ENCODE data around the gene CNDP2. TPM values are rescaled to one million over a fixed set of nuclear protein-coding genes. Genes with fewer than 3 reads are reported as not detected.

Gene CNDP2
- total and polyA plus RNA-seq, 2 of the 13 experiments (the other 11 are each of a cell fraction or from before 2014, with no cell fraction given) = 64.7 to 80.8 TPM

DNA sequence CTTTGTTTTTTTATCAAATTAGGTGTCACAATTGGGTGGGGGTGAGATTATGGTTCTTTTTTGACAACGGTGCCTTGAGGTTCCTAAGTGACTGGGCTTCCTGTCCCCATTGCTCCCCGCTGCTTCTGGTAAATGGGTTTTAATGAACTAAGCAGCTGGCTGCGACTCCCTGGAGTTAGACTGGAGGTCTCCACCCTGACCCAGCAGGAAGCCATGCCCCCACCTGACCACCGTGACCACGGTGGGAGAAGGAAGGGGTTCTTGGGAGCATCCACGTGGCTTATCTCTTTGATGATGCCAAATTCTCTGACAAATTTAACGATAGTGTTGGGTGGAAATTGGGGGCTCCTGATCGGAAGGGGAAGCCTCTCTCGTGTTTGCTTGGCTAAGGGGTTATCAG, 12.2 kb downstream of the CNDP2 start:
- ATAC-seq = no peak
- Histone ChIP-seq H3K4me2 (ENCODE audit: low read depth, low read length) (no peak overlapping the region), H3K9me3 (ENCODE audit: low read length) (no peaks in the 10 kb centered on the region), H3K27ac (ENCODE audit: extremely low read length, insufficient read depth, low read length) (no peak overlapping the region), H2AFZ (ENCODE audit: low read length) (no peak overlapping the region), H3K36me3 (replicated peaks in 1 of 2; ENCODE audit: control insufficient read depth in 1 of 2, insufficient read depth in 2 of 2, low read length in 2 of 2) (peaks cover 32 to 83% of the 10 kb centered on the region in 2 experiments), H4K20me1 (ENCODE audit: insufficient read depth, low read length) (no peaks in the 10 kb centered on the region), H3K4me1 (ENCODE audit: insufficient read depth, low read length) (peaks cover 10% of the 10 kb centered on the region), H3K27me3 (ENCODE audit: control insufficient read depth in 1 of 2, insufficient read depth in 2 of 2, low read length in 2 of 2) (no peaks in the 10 kb centered on the region), H3K4me3 (replicated peaks in 1 of 3; ENCODE audit: insufficient read depth in 1 of 3, low read depth in 2 of 3, low read length in 3 of 3) (no peak overlapping the region), H3K9ac (ENCODE audit: insufficient read depth, low read depth, low read length) (no peak overlapping the region), H3K79me2 (ENCODE audit: insufficient read depth, low read length) (no peaks in the 10 kb centered on the region)
- in situ Hi-C loops (cut with HindIII; ENCODE audit: extremely low pct_ligation_motif_present, low pct_unique_long_range_greater_than_20kb) (no loop called here), intact Hi-C loops (cut with micrococcal nuclease; ENCODE audit: unreplicated experiment) (no loop called here)
- WGBS (ENCODE audit: low lambda C conversion rate) = 94% methylated on average over 9 of the region's 9 CpGs
- ChIA-PET CTCF (ENCODE audit: low intra/inter-chr PET ratio, low total read pairs) (no interaction called here), POLR2A (interaction anchor here (1.1 kb wide), 1 partner anchor 23 kb away, joined by 5 read pairs; no protein-coding TSS in a partner anchor)
- no peak for FAIRE-seq
- no peak for TF ChIP-seq KAT7 (CRISPR knock-in tag; IDR thresholded peaks at IDR 0.05; ENCODE audit: borderline replicate concordance)
- no peak for TF ChIP-seq ZNF543 (CRISPR knock-in tag; IDR thresholded peaks at IDR 0.05)
- TF ChIP-seq, protein P1, sequence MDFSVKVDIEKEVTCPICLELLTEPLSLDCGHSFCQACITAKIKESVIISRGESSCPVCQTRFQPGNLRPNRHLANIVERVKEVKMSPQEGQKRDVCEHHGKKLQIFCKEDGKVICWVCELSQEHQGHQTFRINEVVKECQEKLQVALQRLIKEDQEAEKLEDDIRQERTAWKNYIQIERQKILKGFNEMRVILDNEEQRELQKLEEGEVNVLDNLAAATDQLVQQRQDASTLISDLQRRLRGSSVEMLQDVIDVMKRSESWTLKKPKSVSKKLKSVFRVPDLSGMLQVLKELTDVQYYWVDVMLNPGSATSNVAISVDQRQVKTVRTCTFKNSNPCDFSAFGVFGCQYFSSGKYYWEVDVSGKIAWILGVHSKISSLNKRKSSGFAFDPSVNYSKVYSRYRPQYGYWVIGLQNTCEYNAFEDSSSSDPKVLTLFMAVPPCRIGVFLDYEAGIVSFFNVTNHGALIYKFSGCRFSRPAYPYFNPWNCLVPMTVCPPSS (IDR thresholded peaks at IDR 0.05) = no peak
- TF ChIP-seq ZNF891 (CRISPR knock-in tag; IDR thresholded peaks at IDR 0.05) = no peak
- no peak for TF ChIP-seq FOSL2 (CRISPR knock-in tag; IDR thresholded peaks at IDR 0.05)
- TF ChIP-seq, protein P2, sequence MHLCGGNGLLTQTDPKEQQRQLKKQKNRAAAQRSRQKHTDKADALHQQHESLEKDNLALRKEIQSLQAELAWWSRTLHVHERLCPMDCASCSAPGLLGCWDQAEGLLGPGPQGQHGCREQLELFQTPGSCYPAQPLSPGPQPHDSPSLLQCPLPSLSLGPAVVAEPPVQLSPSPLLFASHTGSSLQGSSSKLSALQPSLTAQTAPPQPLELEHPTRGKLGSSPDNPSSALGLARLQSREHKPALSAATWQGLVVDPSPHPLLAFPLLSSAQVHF (CRISPR knock-in tag; IDR thresholded peaks at IDR 0.05) = no peak
- TF ChIP-seq, protein P3, sequence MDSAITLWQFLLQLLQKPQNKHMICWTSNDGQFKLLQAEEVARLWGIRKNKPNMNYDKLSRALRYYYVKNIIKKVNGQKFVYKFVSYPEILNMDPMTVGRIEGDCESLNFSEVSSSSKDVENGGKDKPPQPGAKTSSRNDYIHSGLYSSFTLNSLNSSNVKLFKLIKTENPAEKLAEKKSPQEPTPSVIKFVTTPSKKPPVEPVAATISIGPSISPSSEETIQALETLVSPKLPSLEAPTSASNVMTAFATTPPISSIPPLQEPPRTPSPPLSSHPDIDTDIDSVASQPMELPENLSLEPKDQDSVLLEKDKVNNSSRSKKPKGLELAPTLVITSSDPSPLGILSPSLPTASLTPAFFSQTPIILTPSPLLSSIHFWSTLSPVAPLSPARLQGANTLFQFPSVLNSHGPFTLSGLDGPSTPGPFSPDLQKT (CRISPR knock-in tag; IDR thresholded peaks at IDR 0.05; ENCODE audit: borderline replicate concordance) = no peak
- TF ChIP-seq, protein P4, sequence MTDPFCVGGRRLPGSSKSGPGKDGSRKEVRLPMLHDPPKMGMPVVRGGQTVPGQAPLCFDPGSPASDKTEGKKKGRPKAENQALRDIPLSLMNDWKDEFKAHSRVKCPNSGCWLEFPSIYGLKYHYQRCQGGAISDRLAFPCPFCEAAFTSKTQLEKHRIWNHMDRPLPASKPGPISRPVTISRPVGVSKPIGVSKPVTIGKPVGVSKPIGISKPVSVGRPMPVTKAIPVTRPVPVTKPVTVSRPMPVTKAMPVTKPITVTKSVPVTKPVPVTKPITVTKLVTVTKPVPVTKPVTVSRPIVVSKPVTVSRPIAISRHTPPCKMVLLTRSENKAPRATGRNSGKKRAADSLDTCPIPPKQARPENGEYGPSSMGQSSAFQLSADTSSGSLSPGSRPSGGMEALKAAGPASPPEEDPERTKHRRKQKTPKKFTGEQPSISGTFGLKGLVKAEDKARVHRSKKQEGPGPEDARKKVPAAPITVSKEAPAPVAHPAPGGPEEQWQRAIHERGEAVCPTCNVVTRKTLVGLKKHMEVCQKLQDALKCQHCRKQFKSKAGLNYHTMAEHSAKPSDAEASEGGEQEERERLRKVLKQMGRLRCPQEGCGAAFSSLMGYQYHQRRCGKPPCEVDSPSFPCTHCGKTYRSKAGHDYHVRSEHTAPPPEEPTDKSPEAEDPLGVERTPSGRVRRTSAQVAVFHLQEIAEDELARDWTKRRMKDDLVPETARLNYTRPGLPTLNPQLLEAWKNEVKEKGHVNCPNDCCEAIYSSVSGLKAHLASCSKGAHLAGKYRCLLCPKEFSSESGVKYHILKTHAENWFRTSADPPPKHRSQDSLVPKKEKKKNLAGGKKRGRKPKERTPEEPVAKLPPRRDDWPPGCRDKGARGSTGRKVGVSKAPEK (CRISPR knock-in tag; IDR thresholded peaks at IDR 0.05; ENCODE audit: borderline replicate concordance) = no peak
- TF ChIP-seq, protein P5, sequence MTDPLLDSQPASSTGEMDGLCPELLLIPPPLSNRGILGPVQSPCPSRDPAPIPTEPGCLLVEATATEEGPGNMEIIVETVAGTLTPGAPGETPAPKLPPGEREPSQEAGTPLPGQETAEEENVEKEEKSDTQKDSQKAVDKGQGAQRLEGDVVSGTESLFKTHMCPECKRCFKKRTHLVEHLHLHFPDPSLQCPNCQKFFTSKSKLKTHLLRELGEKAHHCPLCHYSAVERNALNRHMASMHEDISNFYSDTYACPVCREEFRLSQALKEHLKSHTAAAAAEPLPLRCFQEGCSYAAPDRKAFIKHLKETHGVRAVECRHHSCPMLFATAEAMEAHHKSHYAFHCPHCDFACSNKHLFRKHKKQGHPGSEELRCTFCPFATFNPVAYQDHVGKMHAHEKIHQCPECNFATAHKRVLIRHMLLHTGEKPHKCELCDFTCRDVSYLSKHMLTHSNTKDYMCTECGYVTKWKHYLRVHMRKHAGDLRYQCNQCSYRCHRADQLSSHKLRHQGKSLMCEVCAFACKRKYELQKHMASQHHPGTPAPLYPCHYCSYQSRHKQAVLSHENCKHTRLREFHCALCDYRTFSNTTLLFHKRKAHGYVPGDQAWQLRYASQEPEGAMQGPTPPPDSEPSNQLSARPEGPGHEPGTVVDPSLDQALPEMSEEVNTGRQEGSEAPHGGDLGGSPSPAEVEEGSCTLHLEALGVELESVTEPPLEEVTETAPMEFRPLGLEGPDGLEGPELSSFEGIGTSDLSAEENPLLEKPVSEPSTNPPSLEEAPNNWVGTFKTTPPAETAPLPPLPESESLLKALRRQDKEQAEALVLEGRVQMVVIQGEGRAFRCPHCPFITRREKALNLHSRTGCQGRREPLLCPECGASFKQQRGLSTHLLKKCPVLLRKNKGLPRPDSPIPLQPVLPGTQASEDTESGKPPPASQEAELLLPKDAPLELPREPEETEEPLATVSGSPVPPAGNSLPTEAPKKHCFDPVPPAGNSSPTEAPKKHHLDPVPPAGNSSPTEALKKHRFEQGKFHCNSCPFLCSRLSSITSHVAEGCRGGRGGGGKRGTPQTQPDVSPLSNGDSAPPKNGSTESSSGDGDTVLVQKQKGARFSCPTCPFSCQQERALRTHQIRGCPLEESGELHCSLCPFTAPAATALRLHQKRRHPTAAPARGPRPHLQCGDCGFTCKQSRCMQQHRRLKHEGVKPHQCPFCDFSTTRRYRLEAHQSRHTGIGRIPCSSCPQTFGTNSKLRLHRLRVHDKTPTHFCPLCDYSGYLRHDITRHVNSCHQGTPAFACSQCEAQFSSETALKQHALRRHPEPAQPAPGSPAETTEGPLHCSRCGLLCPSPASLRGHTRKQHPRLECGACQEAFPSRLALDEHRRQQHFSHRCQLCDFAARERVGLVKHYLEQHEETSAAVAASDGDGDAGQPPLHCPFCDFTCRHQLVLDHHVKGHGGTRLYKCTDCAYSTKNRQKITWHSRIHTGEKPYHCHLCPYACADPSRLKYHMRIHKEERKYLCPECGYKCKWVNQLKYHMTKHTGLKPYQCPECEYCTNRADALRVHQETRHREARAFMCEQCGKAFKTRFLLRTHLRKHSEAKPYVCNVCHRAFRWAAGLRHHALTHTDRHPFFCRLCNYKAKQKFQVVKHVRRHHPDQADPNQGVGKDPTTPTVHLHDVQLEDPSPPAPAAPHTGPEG (CRISPR knock-in tag; IDR thresholded peaks at IDR 0.05) = no peak
- no peak for TF ChIP-seq ZNF337 (CRISPR knock-in tag; IDR thresholded peaks at IDR 0.05; ENCODE audit: borderline replicate concordance, low read depth)
- TF ChIP-seq, protein P6, sequence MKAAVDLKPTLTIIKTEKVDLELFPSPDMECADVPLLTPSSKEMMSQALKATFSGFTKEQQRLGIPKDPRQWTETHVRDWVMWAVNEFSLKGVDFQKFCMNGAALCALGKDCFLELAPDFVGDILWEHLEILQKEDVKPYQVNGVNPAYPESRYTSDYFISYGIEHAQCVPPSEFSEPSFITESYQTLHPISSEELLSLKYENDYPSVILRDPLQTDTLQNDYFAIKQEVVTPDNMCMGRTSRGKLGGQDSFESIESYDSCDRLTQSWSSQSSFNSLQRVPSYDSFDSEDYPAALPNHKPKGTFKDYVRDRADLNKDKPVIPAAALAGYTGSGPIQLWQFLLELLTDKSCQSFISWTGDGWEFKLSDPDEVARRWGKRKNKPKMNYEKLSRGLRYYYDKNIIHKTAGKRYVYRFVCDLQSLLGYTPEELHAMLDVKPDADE (CRISPR knock-in tag; IDR thresholded peaks at IDR 0.05) = no peak
- BruUV-seq (replicated peaks) = no TSS peak
- DNase-seq (ENCODE audit: low spot score) = no peak

Measured in HepG2 (cell line).